Breast epithelium (tissue), 3 donors: ENCODE data around the gene SNX11.

ENCODE experiments used
- CTCF ChIP-seq, 3 donors: fragments of 450-650 bp; IDR thresholded peaks; one replicate each; pipeline ENCODE4 v1.5.1; 2016 to 2017; ENCODE audit warnings: antibody characterized with exemption in 3 of 3, mild to moderate bottlenecking in 3 of 3, moderate library complexity in 3 of 3
- POLR2A ChIP-seq: fragments of 450-650 bp; IDR thresholded peaks from one replicate; pipeline ENCODE4 v1.6.1; 2016; ENCODE audit warnings: antibody characterized with exemption, mild to moderate bottlenecking, moderate library complexity
- POLR2AphosphoS5 ChIP-seq, 3 donors: sonication (generic); formaldehyde crosslinking; IDR thresholded peaks; one replicate each; pipeline ENCODE4 v1.6.1; 2017; ENCODE audit warnings: antibody characterized with exemption in 3 of 3

DNA sequence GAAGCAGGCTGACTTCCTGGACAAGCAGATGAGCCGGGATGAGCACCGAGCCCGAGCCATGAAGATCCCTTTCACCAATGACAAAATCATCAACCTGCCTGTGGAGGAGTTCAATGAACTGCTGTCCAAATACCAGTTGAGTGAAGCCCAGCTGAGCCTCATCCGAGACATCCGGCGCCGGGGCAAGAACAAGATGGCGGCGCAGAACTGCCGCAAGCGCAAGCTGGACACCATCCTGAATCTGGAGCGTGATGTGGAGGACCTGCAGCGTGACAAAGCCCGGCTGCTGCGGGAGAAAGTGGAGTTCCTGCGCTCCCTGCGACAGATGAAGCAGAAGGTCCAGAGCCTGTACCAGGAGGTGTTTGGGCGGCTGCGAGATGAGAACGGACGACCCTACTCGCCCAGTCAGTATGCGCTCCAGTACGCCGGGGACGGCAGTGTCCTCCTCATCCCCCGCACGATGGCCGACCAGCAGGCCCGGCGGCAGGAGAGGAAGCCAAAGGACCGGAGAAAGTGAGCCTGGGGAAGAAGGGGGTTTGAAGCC is 48.4 kb upstream of the SNX11 start:
- TF ChIP-seq CTCF (IDR thresholded peaks at IDR 0.05) (no peak), POLR2A (no peak), POLR2AphosphoS5 (IDR thresholded peaks at IDR 0.05) (no peak)
